ENCODE data around the gene LASP1. TPM values are rescaled to one million over a fixed set of nuclear protein-coding genes. Genes with fewer than 3 reads are reported as not detected.

Gene LASP1
- total RNA-seq, 1 experiment from 2014 or later: 78.3 TPM

DNA sequence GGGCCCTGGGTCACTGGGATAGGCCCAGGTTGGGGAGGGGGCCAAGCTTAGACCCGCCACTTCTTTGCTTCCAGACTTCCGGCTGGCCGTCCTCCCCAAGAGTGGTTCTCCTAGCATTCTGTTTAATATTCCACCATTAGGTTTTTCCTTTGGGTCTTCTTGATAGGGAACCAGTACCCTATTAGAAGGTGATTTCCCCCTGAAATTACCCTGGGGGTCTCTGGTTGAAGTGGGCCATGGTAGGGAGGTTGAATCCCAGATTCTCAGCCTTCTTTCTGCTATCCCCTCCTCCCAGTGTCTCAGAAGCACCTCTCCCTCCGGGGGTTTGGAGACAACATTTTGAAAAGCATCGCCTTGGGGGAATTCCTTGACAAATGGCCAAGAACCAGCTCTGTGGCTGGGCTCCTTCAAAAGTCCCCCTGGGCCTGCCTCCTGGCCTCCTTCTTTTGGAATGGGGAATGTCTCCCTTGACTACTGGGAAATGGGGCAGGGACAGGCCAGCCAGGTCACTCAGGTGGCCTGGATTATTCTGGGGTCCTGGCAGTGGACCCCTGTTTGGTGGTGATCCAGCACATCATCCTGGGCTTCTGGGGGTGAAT is 5.7 kb downstream of the LASP1 start:
- Histone ChIP-seq H3K9me3 (ENCODE audit: low read depth, low read length, poor library complexity, severe bottlenecking) (no peaks in the 10 kb centered on the region), H3K36me3 (ENCODE audit: insufficient read depth, low read length, poor library complexity, severe bottlenecking) (no peaks in the 10 kb centered on the region), H3K4me3 (ENCODE audit: low read depth, low read length, poor library complexity, severe bottlenecking) (no peak overlapping the region), H3K27me3 (replicated peaks; ENCODE audit: insufficient read depth, low read depth, low read length, poor library complexity) (no peaks in the 10 kb centered on the region), H3K4me1 (ENCODE audit: insufficient read depth, low read length, poor library complexity, severe bottlenecking) (peaks cover 53% of the 10 kb centered on the region), H3K27ac (ENCODE audit: low read depth, low read length, poor library complexity, severe bottlenecking) (peak overlapping the region; percentile 47)
- TF ChIP-seq, protein P1, sequence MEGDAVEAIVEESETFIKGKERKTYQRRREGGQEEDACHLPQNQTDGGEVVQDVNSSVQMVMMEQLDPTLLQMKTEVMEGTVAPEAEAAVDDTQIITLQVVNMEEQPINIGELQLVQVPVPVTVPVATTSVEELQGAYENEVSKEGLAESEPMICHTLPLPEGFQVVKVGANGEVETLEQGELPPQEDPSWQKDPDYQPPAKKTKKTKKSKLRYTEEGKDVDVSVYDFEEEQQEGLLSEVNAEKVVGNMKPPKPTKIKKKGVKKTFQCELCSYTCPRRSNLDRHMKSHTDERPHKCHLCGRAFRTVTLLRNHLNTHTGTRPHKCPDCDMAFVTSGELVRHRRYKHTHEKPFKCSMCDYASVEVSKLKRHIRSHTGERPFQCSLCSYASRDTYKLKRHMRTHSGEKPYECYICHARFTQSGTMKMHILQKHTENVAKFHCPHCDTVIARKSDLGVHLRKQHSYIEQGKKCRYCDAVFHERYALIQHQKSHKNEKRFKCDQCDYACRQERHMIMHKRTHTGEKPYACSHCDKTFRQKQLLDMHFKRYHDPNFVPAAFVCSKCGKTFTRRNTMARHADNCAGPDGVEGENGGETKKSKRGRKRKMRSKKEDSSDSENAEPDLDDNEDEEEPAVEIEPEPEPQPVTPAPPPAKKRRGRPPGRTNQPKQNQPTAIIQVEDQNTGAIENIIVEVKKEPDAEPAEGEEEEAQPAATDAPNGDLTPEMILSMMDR (conservative IDR thresholded peaks at IDR 0.05; ENCODE audit: low read depth, low read length): no peak
- no peak for TF ChIP-seq EZH2 (IDR thresholded peaks at IDR 0.05; ENCODE audit: borderline replicate concordance, low read depth, low read length, poor library complexity, severe bottlenecking)
- ChIA-PET CTCF (no interaction called here), POLR2A (ENCODE audit: low non-redundant PET) (no interaction called here)
- BruUV-seq (replicated peaks): no TSS peak
- intact Hi-C loops (cut with micrococcal nuclease; ENCODE audit: unreplicated experiment): no loop called here
- peak; percentile 34 for DNase-seq (ENCODE audit: low spot score)

DNA sequence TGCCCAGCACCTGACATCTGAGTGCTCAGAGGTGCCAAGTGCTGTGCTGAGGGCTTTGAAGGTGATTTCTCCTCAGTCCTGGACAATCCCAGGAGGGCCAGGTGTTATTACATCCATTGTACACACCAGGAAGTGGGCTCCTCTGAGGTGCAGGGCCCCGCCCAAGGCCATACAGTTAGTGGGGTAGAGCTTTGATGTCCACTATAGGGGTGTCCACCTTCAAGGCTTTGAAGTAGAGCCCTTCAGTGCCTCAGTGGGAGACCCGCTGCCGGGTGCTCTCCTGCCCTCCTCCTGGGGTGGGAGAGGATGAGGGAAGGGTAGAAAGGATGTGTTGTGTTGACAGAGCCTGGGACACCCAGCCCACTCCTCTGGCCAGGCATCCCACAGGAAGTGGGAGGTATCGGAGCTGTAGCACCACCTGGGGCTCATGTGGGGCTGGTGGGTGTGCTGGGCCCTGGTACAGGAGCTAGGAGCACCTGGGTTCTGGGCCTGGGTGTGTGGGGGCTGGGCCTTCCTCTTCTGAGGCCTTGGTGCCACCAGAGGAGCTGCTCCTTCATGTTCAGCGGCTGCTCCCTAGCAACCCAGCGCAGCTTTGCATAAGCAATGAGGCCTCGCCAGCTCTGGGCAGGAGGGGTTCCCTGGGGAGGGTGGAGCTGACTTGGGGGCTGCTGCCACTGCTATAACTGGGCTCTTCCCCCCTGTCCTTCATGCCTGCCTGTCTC is 7.4 kb downstream of the LASP1 start:
- H3K27ac ChIP-seq (ENCODE audit: low read depth, low read length, poor library complexity, severe bottlenecking): no peak overlapping the region
- BruUV-seq (replicated peaks): no TSS peak
- no peaks in the 10 kb centered on the region for H3K27me3 ChIP-seq (replicated peaks; ENCODE audit: insufficient read depth, low read depth, low read length, poor library complexity)
- peaks cover 54% of the 10 kb centered on the region for H3K4me1 ChIP-seq (ENCODE audit: insufficient read depth, low read length, poor library complexity, severe bottlenecking)
- intact Hi-C loops (cut with micrococcal nuclease; ENCODE audit: unreplicated experiment): no loop called here
- peak; percentile 53 for DNase-seq (ENCODE audit: low spot score)
- H3K4me3 ChIP-seq (ENCODE audit: low read depth, low read length, poor library complexity, severe bottlenecking): no peak overlapping the region
- TF ChIP-seq EZH2 (IDR thresholded peaks at IDR 0.05; ENCODE audit: borderline replicate concordance, low read depth, low read length, poor library complexity, severe bottlenecking): no peak
- TF ChIP-seq, protein P1 (conservative IDR thresholded peaks at IDR 0.05; ENCODE audit: low read depth, low read length): no peak
- H3K36me3 ChIP-seq (ENCODE audit: insufficient read depth, low read length, poor library complexity, severe bottlenecking): no peaks in the 10 kb centered on the region
- ChIA-PET POLR2A (ENCODE audit: low non-redundant PET) (no interaction called here), CTCF (no interaction called here)
- H3K9me3 ChIP-seq (ENCODE audit: low read depth, low read length, poor library complexity, severe bottlenecking): no peaks in the 10 kb centered on the region

DNA sequence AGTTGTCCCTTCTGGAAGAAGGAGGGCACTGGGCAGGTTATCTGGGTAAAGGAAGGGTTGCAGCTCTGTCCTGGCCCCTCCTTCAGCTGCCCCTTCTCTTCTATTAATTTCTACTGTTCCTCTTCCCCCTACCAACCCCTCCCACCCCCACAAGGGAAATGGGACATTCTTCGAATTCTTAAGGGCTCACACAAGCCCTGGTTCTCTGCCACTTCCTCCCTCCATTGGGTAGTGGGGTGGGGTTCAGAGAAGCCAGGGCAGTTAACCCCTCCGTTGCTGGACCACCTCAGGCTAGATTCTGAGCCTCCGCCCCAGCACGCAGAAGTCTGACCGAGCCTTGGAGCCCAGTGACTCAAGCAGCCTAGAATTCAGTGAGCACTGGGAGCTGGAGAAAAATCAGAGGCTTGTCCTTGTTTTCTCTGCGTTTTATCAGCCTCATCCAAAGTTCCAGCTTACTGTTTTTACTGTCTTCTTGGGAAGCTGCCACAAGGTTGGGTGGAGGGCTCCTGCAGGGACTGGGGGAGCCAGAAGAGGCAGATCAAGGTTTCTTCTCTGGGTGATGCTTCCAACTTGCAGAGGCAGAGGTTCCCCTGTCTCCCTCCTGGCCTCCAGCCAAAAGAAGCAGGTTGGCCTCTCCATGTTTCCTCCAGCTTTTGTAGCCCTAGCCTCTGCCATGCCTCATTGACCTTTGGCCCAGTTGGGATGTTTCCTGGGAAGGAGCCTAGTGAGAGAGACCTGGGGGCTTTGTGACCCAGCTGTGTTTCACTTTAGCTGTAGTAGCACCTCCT is 10.2 kb downstream of the LASP1 start:
- Histone ChIP-seq H3K4me3 (ENCODE audit: low read depth, low read length, poor library complexity, severe bottlenecking) (no peak overlapping the region), H3K36me3 (ENCODE audit: insufficient read depth, low read length, poor library complexity, severe bottlenecking) (no peaks in the 10 kb centered on the region), H3K9me3 (ENCODE audit: low read depth, low read length, poor library complexity, severe bottlenecking) (no peaks in the 10 kb centered on the region), H3K27me3 (replicated peaks; ENCODE audit: insufficient read depth, low read depth, low read length, poor library complexity) (no peaks in the 10 kb centered on the region), H3K4me1 (ENCODE audit: insufficient read depth, low read length, poor library complexity, severe bottlenecking) (peaks cover 38% of the 10 kb centered on the region), H3K27ac (ENCODE audit: low read depth, low read length, poor library complexity, severe bottlenecking) (peak overlapping the region; percentile 37)
- CTCF ChIA-PET: no interaction called here
- TF ChIP-seq, protein P1 (conservative IDR thresholded peaks at IDR 0.05; ENCODE audit: low read depth, low read length): no peak
- TF ChIP-seq EZH2 (IDR thresholded peaks at IDR 0.05; ENCODE audit: borderline replicate concordance, low read depth, low read length, poor library complexity, severe bottlenecking): no peak
- peak; percentile 69 for DNase-seq (ENCODE audit: low spot score)
- BruUV-seq (replicated peaks): no TSS peak
- intact Hi-C loops (cut with micrococcal nuclease; ENCODE audit: unreplicated experiment): no loop called here
- POLR2A ChIA-PET (ENCODE audit: low non-redundant PET): no interaction called here
